HEK293T (cell line): ENCODE measurements around the gene NUBPL.

Source experiments
- ARNT ChIP-seq: fragments of 450-650 bp; IDR thresholded peaks from 2 replicates; pipeline ENCODE4 v1.6.1; 2017; ENCODE audit warnings: mild to moderate bottlenecking
- BHLHE40 ChIP-seq: fragments of 450-650 bp; IDR thresholded peaks from 2 replicates; pipeline ENCODE4 v1.6.1; 2016; ENCODE audit warnings: mild to moderate bottlenecking, moderate library complexity, borderline replicate concordance
- CTBP1 ChIP-seq: fragments of 450-650 bp; IDR thresholded peaks from 2 replicates; pipeline ENCODE4 v1.6.1; 2016; ENCODE audit warnings: borderline replicate concordance
- FOXK2 ChIP-seq: fragments of 450-650 bp; IDR thresholded peaks from 2 replicates; pipeline ENCODE4 v1.6.1; 2016; ENCODE audit warnings: mild to moderate bottlenecking
- LEF1 ChIP-seq: fragments of 450-650 bp; IDR thresholded peaks from 2 replicates; pipeline ENCODE4 v1.6.1; 2017; ENCODE audit warnings: mild to moderate bottlenecking, borderline replicate concordance
- NFRKB ChIP-seq: fragments of 450-650 bp; IDR thresholded peaks from 2 replicates; pipeline ENCODE4 v1.6.1; 2016; ENCODE audit warnings: mild to moderate bottlenecking, moderate library complexity
- SP1 ChIP-seq: fragments of 450-650 bp; IDR thresholded peaks from 2 replicates; pipeline ENCODE4 v1.6.1; 2017

GRCh38 chr14:31897581-31898186 lies 336.5 kb downstream of the NUBPL start:
- no peak for TF ChIP-seq ARNT
- no peak for TF ChIP-seq SP1
- TF ChIP-seq BHLHE40, result no peak
- no peak for TF ChIP-seq NFRKB
- TF ChIP-seq CTBP1, result no peak
- no peak for TF ChIP-seq FOXK2
- TF ChIP-seq LEF1, result no peak
